WI38 (cell line): ENCODE measurements around the gene ZBED4.
A peak's percentile ranks its signal among the peaks of the same experiment; 100 is the strongest.

Experiments used
- H3K4me3 ChIP-seq: 2 replicates; pipeline ENCODE4 v1.5.1; 2011; ENCODE audit warnings: low read depth, mild to moderate bottlenecking, control low read depth, low read length
- CTCF ChIP-seq: IDR thresholded peaks from 2 replicates; pipeline ENCODE4 v1.5.1; 2012; ENCODE audit warnings: low read depth, mild to moderate bottlenecking, control low read depth, low read length

The ZBED4 gene

GRCh38 chr22:49827271-49827852 is 26.3 kb upstream of the ZBED4 start:
- H3K4me3 ChIP-seq = peak overlapping the region; percentile 81
- no peak for TF ChIP-seq CTCF

- TF ChIP-seq CTCF = no peak
- peak within 1 kb of the TSS; percentile 81 for H3K4me3 ChIP-seq
Measured at GRCh38 chr22:49827853-49828598, 25.6 kb upstream of the ZBED4 start, which contains the start of gene BRD1. Gene BRD1, minus strand, starts transcription at chr22:49827873. Its CDS starts 3,556 bp downstream, at chr22:49824317.

- TF ChIP-seq CTCF = no peak
- no peak overlapping the region for H3K4me3 ChIP-seq
Measured at GRCh38 chr22:49828599-49828965, 25.1 kb upstream of the ZBED4 start.

GRCh38 chr22:49829044-49829853 is 24.4 kb upstream of the ZBED4 start:
- no peak overlapping the region for H3K4me3 ChIP-seq
- TF ChIP-seq CTCF = no peak

- TF ChIP-seq CTCF = no peak
- no peak overlapping the region for H3K4me3 ChIP-seq
Measured at GRCh38 chr22:49833340-49834007, 20.2 kb upstream of the ZBED4 start.

- TF ChIP-seq CTCF = no peak
- H3K4me3 ChIP-seq = no peak overlapping the region
Measured at GRCh38 chr22:49838771-49839717, 14.6 kb upstream of the ZBED4 start.
